Activated CD4-positive, alpha-beta T cell treated with anti-CD3 and anti-CD28 coated beads, Interleukin-2, amount 50 U/mL, for 1 hour (primary cell): Measurements from ENCODE around the gene ST6GALNAC2.
"Not testable (repeated sequence)": the region's sequence is repeated elsewhere in the genome, so short reads cannot be mapped to it uniquely, and the experiment has no call there.

Experiments
- DNase-seq: peaks from one replicate; pipeline ENCODE4 v3.0.0-alpha.2; 2020

The ST6GALNAC2 gene

GRCh38 chr17:76525513-76525833 lies 60.2 kb downstream of the ST6GALNAC2 start:
- DNase-seq: not testable (repeated sequence)

- no peak for DNase-seq
Measured at GRCh38 chr17:76524598-76525512, 60.8 kb downstream of the ST6GALNAC2 start.

DNA sequence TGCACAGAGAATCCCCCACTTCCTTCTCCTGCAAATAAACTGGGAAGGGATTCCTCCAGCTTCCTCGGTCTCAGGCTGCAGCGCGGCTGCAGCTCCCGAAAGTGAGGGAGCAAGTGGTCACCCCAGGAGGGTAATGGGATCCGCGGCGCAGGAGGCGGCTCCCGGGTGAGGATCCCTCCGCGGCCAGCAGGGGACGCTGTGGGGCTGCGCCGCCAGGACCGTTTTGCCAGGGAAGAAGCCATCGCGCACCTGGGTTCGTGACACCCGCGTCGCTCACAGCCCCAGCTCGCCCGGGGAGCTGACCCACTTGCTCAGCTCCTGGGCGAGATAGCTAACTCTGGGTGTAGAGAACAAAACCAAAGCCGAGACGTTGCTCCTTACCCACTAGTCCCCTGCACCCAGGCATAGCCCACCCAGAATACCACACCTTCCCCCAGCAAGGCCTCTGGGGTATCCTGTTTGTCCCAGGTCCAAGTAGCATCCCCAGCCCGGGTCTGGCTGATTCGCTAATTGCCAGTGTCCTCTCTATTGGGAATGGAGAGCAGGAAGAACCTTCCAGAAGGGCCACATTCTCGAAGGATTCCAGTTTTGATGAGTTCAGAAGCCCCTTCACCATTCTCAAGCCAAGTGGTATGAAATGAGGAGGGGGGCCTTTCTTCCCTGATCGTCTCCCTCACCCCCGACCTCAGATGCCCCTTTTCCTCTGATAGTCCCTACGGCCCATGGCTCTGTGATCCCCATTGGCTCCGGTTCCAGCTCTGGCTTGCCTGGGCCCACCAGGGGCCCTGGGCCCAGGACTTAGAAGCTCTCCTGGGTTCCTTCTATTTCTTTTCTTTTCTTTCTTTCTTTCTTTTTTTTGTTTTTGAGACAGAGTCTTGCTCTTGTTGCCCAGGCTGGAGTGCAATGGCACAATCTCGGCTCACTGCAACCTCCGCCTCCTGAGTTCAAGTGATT lies 62.3 kb downstream of the ST6GALNAC2 start:
- DNase-seq: peak; percentile 82

DNA sequence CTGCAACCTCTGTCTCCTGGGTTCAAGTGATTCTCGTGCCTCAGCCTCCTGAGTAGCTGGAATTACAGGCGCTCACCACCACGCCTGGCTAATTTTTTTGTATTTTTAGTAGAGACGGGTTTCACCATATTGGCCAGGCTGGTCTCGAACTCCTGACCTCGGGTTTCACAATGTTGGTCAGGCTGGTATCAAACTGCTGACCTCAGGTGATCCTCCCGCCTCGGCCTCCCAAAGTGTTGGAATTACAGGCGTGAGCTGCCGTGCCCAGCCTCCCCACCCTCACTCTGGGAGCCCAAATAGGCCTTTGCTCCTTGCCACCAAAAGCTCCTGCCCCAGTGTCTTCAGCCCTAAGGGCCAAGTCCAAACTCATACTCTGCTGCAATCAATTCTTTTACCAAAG lies 64.0 kb downstream of the ST6GALNAC2 start:
- not testable (repeated sequence) for DNase-seq

DNA sequence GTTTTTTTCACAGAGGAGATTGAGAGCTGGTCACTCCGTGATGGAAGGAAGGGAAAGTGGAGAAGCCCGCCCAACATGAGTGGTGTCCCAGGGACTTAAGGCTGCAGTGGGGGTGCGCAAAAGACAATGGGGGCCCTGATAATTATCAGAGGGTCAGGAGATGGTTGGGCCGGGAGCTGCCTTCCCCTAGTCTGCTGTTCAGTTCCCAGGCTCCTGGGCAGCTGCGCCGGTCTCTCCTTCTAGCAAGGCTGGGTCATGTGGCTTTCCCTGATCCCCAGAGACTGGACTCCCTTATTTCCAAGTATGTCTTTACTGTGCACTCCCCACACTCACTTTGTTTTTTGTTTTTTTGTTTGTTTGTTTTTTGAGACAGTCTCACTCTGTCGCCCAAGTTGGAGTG lies 64.4 kb downstream of the ST6GALNAC2 start:
- no peak for DNase-seq

GRCh38 chr17:76519048-76519966 lies 66.4 kb downstream of the ST6GALNAC2 start:
- no peak for DNase-seq

DNA sequence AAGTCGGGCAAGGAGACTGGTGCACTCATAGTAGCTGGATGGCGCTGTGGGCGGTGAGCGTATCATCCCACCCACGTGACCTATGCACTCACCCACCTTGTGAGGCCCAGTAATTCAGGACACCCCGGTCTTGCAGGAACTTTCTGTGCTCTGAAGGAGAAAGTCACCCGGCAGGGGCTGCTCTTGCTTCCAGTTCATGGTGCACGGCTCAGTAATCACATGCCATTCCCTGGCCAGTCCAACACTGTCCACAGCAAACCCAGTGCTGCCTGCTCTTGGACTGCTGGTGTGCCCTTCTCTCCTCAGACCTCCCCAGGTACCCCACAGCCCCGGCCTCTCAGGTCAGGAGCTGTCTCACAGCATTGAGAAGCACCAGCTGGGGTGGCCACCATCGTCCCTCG lies 68.0 kb downstream of the ST6GALNAC2 start:
- DNase-seq: no peak
